Hypothalamus (tissue), 51 donors: ENCODE measurements around the gene SMG5.

Experiments used
- DNase-seq, 51 donors: peaks; one replicate each; lab custom pipeline; 2025; lab: John Stamatoyannopoulos, UW

The SMG5 gene

DNA sequence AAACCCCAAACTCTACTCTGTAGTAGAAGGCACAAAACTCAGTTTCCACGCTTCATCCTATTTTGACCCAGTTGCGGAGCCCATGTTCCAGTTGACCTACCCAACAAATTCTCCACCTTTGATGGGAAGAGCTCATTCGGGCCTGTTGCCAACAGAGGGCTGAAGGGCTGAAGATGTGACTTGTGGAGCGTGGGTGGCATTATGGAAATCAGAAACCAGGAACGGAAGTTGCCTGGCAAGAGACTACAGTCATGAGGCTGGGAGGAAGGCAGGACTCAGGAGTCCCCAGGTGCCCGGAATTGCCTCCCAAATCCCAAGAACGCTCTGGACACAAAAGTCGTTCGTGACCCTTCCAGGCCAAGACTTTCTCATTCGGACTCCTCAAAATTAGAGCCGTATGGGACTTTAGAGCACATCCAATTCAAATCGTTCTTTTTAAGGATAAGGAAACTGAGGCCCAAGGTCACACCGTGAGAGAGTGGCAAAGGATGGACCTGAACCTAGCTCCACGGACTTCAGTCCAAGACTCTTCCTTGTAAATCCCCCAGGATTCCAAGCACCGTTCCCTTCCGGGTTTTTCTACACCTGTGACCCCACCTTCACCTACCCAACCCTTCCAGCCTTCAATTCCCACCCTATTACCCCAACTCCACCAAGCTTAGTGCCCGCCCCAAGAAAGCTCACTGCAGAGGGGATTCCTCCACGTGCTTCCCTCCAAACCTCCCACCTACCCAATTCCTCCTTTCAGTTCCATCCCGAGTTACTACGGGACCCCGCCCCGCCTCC lies 739 bp downstream of the SMG5 start:
- peak in 5 of 51 donors; percentile 15 to 47 (median 24) for DNase-seq

DNA sequence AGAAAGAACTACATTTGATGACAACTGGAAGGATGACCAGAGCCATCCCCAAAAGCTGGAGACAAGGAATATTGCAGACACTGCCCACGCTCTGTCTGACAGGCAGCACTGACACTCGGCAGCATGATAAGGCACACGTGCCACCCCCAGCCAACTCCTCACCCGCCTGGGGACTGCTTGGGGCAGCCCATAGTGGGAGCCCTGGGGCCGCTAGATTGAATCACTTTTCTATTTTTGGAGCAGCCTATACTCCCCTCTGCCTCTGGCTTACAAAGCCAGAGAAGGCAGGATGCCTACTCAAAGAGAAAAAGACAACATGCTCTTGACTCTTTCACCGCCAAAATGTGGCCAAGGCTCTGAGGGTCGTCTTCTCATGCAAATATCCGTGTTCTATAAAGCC lies 1.3 kb downstream of the SMG5 start:
- DNase-seq, result peak in 1 of 51 donors; percentile 70

DNA sequence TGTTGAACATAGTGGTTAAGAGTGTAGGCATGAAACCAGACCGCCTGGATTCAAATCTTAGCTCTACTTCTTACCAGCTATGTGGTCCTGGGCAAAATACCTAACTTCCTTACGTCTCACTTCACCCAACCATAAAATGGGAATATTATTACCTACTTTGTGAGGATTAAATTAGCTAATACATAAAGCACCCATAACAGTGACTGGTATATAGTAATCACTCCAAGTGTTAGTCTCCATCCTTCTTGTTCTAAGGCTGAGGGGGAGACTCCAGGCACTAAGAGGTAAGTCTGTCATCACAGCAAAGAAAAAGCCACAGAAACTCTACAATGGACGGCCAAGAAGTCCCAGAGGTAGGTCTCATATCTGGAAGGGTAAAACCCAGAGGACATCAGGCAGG lies 2.8 kb downstream of the SMG5 start:
- DNase-seq, result no peak

DNA sequence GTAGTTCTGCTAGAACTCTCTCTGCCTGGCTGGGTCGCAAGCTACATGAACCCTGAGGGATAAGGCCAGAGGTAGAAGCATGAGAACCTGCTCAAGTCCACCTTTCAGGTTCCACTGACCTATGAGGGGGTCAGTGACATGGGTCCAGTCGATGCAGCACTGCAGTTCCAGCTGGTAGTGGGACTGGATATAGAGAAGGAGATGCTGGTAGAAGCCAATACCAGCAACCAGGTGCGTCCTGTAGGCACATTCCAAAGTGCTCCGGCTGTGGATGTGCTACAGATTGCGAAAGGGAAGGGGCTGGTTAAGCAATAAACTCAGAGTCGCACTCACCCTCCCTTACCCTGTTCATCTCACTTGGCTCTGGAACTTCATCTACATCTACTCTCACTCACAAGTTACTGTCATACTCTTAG lies 5.7 kb downstream of the SMG5 start:
- DNase-seq, result no peak

DNA sequence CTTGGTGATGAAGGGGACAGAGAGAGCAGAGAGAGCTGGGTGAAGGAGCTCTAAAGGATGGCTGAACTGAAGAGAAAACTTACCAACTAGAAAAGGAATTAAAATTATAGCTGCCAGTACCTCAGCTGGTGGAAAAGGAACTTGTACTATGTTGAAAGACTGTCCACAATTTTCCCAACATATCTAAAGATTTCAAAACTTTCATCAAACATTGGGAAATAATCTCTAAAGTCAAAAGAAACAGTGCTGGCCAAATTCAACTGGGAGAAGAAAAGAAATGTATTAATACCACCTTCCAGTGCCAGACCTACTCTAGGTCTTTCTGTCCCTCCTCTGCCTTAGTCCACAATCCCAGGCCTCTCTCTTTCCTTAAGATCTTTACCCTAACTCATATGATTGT lies 6.1 kb downstream of the SMG5 start:
- no peak for DNase-seq

DNA sequence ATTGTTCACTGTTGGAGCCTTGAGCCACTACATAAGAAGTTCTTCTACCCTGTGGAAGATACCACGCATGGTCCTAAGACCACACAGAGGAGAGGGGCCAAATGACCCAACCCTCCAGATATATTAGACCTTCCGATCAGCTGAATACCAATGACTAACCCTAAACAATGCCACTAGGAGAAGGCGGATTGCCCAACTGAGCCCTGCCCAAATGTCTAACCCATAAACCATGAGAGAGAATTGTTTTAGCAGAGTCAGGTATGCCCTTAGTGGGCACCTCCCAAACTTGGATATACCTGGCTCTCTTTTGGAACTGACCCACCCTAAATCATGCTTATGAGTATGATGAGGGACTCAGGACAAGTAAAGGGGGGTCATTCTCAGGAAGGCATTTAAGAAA lies 12.3 kb downstream of the SMG5 start:
- DNase-seq, result no peak

DNA sequence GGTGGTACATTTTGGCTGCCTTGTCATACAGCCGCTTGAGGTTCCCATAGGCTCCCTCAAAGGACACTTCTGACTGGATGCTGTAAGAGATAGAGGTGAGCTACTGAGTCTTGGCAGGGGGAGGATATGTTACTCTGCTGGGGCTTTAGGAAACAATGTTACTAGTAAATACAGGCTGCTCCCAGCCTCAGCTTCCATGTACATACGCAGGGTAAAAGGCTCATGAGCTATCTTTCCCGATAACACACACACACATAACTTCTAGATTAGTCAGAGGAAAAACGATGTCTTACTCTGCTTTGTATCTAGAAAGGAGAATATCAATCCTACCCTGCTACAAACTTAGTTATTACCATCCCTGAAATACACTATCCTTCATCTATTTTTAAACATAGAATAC lies 14.3 kb downstream of the SMG5 start:
- no peak for DNase-seq

DNA sequence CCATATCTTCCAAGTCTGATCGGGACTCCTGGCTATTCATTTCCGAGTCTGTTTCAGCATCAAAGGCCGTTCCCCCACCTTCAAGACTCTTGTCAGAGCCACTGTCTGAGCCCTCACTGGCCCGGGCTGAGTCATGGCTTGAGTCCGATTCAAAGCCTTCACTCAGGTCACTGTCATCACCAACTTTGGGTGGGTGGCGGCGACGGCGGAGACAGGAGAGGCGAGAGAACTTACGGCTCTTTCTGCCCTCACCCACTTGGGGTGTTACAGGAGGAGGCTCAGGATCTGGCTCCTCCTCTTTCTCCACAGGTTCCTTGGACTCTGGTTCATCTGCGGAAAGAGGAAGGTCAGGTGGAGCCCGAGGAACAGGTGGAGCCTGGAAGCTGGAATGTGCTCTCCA lies 16.6 kb downstream of the SMG5 start:
- no peak for DNase-seq

DNA sequence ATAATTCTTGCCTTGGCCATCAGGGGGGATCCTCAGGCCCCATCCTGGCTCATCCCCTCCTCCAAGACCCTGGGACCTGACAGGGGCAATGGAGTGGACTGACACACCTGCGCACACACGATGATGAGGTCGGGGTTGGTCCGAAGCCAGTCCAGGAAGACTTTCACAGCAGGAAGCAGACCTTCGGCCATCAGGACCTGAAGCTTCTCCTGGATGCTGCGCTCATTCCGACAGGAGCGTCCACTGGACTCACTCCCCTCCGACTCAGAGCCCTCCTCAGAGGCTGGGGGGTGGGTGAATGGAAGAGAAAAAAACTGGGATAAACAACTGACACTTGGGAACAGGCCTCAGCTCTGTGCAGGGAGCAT lies 19.4 kb downstream of the SMG5 start:
- DNase-seq, result no peak

DNA sequence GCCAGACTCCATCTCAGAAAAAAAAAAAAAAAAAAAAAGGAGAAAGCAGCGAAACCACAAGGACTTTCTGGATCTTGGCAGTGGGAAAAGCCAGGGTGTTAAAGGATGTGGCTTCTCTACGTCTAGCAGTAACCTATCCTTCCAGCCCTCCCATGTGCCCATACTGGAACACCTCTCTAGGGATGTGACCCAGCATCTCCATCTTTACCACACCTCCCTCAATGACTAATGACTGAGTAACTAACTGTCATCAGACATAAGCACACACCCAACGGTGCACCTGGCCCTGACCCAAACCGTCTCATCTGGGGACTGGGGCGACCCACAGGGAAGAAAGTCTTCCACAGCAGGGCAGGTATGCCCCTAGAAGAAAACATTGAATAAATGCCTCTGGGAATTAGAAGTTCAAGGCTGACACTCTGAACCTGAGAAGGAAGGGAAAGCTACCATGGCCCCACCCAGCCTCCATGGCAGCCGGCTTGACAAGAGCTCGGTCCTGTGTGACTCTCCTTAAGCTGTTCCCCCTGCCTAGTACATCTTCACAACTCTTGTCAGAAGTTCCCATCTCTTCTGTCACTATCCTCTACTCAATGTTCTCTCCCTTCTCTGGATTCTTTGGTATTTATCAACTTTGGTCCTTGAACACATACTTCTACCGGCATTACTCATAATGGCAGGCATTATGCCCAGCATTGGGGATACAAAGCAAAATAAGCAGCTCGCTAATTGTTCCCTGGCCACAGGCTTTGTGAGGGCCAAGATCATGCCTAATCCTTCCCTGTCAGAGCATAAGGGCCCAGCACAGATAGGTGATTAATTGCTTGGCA lies 20.0 kb downstream of the SMG5 start:
- DNase-seq, result peak in 1 of 51 donors; percentile 22

DNA sequence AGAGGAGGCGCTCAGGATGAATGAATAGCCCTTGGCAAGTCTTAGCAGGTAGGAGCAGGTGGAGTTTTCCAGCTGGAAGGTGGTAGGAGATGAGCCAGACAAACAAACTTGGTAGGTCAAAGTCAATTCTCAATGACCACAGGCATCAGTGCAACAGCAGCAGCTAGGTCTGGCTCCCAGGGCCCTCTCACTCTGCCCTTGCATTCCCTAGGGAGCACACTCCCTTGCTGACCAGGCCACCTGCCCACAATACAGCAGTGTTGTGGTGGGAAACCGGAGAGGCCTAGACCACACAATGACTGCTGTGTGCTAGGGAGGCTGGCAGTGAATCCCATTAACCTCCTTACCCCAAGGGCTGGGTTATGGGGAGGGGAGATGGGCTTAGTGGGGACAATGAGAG lies 21.7 kb downstream of the SMG5 start:
- DNase-seq, result peak in 19 of 51 donors; percentile 25 to 72 (median 53)

DNA sequence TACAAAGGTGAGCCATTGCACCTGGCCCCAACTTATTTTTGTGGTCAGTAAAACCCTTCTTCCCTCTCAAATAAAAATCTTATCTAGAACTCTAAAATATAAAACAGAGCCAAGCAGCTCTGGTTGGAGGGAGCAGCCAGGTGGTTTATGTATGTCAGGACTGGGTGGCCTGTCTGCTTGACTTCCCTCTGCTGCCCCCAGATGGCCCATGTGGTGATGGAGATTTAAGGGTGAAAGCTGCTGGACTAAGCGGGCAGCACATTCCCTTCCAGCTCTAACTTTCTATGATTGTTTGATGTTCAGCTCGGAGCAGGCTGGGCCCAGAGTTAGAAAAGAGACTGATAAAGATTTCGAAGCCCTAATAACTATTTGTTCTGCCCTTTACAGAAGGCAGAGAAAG lies 22.8 kb downstream of the SMG5 start:
- peak in 24 of 51 donors; percentile 27 to 73 (median 50) for DNase-seq

DNA sequence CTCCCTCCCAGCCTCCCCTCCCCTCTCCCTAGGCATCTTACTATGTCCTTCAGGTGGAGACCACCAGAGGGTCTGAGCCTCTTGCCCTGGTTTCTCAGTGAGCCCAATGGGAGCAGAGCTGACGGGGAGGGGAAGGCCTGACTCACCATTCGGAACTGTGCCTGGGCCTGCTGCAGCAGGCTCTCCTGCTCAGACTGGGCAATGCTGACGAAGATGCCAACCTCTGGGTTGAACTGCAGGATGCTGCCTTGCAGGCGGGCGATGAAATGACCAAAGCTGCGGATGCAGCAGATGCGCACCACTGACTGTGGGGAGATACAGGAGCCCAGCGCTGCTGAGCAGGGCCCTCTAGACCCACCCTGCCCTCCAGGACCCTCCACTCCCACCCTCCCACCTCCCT lies 23.8 kb downstream of the SMG5 start:
- DNase-seq, result no peak

DNA sequence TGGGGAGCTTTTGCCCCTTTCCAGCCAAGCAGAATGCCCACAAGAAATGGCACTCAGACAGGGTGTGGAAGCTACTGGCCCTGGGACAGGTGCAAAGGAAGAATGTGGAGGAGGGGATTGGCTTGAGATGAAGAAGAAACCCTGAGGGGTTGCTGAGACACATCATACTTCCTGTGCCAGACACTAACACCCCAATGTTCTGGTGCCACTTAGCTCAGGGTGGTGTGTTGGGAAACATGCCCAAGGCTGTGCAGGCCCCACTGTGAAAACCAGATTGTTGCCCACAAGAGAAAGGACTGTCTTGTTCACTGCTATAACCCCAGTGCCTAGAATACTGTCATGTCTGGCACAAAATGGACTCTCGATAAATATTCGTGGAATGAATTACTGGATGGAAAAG lies 24.9 kb downstream of the SMG5 start:
- peak in 5 of 51 donors; percentile 9 to 20 (median 10) for DNase-seq

DNA sequence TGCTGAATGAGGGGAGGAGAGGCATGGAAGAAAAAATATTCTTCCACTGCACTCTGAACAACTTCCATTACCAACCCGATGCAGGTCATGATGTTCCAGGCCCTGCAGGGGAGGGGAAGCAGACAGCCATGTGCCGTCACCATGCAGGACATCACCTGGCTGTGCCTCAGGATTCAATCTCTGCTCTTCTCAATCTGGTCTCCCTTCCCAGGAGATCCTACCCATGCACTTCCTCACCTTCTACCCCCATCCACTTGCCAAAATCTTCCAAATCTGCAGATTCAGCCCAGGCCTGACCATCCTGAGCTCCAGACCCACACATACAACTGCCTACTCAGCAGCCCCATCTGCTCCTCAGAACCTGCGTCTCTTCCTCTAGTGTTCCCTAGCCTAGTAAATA lies 29.0 kb downstream of the SMG5 start:
- no peak for DNase-seq

DNA sequence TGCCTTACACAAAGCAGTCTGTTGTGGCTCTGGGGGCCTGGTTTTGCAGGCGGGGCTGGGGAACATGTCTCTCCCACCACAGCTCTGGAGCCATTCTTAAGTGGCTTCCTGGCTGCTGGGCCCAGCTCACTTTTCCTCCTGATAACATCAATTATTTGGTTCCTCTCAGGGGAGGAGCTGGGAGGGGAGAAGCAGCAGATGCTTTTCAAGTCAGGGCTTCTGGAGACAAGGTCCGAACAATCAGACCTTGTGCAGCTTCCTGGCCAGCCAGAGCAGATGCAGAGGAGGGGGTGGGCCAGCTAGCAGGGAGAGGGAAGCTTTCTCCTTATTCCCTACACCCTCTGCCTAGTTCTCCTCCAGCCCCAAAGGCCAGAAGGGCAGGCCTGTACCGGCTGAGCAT lies 31.1 kb downstream of the SMG5 start:
- DNase-seq, result peak in 8 of 51 donors; percentile 13 to 43 (median 29)

DNA sequence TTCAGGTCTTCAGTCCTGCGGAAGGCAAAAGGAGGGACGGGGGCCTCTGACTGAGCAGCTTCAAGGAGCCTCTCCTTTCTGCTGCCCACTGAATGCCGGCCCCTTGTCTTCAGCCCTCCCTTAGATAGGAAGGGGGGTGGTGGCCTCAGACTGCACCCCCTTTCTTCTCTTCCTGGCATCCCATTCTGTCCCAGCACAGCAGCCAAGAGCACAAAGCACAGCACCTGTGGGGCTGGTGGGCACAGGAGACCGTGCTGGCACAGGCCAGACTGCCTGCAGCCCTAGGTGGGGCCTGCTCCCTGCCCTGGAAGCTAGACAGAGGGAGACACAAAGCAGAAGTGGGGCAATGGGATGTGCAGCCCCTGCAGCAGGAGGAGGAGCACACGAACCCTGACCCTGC lies 33.0 kb downstream of the SMG5 start:
- peak in 1 of 51 donors; percentile 37 for DNase-seq

DNA sequence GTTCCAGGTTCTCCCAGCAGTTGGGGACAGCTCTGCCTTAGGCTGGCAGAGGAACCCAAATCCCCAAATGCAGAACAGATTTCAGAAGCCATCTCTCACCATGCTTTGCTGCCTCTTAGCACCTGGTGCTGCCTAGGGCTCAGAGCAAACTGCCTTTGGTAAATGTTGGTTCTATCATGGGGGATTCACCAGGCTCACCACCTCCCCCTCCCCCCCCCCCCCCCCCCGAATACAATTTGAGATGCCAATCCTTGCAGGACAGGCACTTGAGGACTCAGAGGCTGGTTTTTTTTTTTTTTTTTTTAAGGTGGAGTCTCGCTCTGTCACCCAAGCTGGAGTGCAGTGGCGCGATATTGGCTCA lies 34.3 kb downstream of the SMG5 start:
- no peak for DNase-seq

DNA sequence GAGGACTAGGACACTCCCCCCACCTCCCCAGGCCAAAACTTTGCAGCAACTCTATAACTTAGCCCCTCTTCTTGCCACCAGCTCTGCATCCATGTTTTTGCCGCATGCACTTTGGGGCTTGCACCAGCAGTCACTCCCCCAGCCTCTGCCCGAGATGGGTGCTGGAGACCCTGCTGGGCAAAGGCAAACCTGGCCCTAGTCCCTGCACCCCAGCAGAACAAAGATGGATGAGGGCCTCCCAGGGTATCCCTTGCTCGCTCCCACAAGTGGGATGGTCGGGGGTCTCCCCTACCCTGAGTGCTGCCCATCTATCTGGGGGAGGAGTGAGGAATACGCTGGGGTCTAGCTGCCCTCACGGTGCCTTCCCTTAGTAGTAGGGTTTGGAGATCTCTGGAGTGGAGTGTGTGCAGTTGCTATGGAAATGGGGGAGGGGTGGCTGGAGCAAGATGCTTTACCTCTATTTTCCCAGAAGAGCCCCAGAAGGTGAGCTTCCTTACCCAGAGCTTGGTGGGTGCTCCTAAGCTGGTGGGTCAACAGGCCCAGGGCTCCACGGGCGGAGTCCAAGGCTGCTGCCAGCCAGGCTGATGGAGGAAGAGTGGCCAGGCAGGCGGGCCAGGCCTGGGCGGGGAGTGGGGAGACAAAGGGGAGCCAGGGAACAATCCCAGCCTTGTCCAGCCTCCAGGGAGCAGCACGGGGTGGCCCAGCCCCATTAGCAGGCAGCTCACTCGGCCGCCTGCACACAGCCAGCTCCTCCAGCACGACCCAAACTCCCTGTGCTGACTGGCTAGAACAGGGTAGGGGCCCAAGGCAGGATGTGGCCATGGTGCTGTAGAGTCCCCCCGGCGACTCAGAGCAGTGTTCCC lies 34.9 kb downstream of the SMG5 start, which contains the start of gene PAQR6:
TSS of gene PAQR6 (minus strand) at position 597 of the 863 bp plus-strand sequence. CDS start 1,325 bp downstream, outside the sequence.
- DNase-seq, result peak in 50 of 51 donors; percentile 35 to 98 (median 89)

DNA sequence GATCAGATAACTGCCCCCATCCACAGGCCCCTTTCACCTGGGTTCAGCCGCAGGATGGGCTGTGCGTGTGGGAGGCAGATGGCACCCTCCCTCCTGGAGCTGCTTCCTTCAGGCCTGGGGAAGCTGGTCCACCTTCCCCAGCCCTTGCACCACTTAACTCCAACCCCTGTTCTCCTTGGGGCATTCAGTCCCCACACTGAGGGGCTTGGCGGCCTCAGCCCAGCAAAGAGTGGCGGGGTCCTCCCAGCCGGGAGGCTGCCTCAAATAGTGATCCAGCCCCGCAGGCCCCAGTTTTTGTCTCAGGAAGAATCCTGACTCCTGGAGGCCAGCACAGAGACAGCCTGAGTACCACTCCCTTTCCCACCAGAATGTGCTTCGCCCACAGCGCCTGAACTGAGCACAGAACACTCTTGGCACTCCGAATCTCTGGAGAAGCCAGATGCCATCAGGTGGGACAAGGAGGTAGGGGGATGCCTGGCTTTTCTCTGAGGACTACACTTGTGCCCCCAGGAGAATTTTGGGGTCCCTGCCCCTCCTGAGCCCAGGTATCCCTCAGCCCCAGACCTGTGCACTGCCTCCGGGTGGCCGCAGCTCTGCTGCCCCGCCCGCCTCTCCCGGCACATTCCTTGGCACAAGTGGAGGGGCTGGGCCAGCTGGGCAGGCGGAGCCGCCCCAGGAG lies 35.7 kb downstream of the SMG5 start:
- peak in 15 of 51 donors; percentile 23 to 58 (median 46) for DNase-seq
